Stimulated activated CD4-positive, alpha-beta T cell treated with anti-CD3 and anti-CD28 coated beads, Interleukin-4, amount 100 ng/mL, for 4 hours (primary cell): ENCODE results near the gene SLC49A3.

Experiments
- DNase-seq, 2 experiments: peaks; one replicate each; pipeline ENCODE4 v3.0.0-alpha.2; 2020

The SLC49A3 gene

DNA sequence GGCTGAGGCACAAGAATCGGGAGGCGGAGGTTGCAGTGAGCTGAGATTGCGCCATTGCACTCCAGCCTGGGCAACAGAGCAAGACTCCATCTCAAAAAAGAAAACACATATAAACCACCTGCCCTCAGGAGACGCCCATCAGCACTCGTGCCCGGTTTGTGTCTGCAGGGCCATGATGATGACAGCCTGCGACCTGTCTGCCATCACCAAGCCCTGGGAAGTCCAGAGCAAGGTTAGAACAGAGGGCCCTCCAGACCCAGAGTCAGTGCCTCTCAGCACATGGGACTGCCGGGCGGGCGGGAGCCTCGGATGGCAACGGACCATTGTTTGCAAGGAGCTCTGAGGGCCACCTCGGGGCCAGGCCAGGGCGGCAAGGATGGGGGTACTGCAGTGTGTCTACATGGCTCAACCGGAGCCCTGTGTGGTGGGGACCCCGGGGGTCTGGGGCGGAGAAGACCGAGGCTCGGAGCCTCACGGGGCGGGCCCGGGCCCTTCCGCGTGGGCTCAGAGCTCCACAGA, 24.2 kb downstream of the SLC49A3 start:
- no peak for DNase-seq

DNA sequence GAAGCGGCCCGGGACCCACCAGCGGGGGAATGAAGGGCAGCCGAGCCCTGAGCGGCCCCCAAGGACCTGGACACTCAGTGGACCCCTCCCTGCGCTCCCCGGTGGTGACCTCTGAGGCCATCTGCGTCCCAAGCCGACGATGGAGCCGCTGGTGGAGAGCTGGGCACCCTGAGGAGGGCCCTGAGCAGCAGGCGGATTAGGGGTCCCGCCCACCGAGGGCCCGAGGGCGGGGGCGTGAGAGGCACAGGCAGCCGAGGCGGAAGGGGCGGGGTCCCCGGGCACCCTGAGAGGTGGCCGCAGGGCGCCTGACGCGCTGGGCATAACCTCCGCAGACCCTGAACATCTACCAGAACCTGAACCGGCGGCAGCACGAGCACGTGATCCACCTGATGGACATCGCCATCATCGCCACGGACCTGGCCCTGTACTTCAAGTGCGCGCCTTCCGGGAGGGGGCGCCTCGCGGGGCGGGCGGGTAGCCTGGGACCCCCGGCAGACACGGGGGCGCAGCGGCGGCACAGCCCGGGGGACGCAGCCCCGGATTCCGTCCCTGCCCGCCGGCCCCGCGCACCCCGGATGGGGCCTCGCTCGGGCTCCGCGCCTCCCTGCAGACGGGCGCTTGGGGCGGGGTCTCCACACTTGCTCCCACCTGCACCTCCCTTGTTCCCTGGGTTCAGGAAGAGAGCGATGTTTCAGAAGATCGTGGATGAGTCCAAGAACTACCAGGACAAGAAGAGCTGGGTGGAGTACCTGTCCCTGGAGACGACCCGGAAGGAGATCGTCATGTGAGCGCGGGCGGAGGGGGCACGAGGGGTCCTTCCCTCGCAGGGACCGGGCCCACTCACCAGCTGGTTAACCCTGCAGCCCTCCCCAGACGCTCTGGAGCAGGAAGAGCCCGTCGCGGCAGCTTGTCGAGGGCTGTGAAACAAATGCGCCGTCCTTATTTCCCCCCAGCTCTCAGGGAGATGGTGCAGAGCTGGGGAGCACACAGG, 25.2 kb downstream of the SLC49A3 start:
- DNase-seq, result peak; percentile 75 to 78

DNA sequence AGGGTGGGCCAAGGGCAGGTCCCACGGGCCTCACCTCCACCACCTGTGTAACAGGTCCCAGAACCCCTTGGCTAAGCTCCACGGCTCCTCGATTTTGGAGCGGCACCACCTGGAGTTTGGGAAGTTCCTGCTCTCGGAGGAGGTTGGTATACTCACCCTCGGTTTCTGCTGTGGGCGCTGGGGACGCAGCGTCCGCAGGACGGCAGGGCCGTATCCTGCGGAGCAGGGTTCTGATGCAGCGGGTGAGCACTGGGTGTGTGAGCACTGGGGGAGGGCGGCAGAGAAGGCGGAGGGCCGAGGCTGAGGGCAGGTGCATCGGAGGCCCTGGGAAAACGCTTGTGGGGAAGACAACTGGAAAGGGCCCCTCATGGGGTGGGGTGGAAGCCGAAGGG, 25.9 kb downstream of the SLC49A3 start:
- no peak for DNase-seq

DNA sequence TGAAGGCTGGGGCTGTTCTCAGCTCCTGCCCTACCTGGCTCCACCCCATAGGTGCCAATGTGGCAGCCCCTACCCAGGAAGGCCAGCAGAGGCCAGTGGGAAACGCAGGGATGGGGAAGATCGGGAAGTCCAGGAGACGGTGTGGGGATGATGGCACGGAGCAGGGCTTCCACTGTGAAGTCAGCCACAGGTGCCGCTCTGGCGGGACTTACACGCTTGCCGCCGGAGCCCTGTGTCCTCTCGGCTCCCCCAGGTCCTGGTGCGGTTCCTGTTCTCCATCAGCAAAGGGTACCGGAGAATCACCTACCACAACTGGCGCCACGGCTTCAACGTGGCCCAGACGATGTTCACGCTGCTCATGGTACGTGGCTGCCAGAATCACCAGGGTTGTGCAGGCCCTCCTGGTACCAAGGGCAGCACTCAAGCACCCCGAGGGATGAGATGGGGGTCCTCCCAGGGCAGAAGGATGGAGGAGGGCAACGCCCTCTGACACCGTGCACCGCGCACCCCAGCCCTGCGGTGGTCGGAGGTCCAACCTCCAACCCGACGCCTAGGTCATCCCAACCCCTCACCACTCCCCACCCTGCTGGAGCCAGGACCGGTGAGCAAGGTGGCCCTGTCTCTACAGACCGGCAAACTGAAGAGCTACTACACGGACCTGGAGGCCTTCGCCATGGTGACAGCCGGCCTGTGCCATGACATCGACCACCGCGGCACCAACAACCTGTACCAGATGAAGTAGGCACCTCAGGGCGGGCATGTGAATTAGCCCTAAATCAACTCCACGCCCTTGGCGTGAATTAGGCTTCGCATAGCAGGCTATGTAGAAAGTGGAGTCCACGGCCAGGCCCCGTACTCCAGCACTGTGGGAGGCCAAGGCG, 26.8 kb downstream of the SLC49A3 start:
- DNase-seq, result no peak

DNA sequence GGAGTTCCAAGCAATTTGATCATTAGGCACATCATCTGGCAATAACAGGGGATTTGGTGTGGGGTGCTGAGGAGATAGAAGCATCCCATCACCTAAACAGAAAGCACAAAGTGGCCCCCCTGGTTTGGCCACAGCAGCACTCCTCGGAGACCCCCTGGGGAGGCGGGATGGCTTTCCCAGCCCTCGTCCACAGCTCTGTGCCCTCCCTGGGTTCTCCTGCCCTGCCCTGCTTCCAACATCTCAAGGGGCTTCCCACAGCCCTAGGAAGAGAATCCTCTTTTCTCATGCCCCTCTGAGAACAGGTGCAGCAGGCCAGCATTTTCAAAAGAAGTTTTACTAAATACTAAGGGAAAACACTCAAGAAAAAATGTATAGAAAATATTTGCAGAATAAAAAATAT, 27.7 kb downstream of the SLC49A3 start:
- no peak for DNase-seq

DNA sequence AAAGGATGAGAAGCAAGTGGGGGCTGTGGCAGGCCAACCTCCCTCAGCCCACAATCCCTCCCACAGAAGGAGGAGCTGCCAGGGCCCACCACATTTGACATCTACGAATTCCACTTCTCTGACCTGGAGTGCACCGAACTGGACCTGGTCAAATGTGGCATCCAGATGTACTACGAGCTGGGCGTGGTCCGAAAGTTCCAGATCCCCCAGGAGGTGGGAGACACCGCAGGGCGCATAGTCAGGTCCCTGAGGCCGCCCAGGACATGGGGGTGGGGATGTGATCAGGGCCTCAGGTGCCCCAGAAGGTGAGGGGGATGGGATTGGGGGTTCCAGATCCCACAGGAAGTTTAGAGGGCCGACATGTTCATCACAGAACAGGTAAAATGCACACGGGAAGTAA, 28.6 kb downstream of the SLC49A3 start:
- no peak for DNase-seq

DNA sequence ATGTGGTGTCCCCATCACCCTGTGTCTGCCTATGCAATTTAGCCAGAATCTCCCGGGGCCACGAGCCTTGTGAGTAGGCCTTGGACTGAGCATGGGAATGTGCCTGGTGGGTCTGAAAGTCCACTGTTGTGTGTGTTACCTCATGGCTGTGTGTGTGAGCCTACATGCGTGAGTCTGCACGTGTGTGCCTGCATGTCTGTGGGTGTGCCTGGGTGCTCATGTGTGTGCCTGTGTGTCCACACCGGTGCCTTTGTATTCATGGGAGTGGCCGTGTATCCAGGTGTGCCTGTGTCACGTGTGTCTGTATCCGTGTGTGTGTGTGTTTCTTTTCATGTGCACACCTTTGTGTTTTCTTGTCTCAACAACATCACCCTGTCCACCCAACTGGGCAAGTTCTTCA, 29.1 kb downstream of the SLC49A3 start:
- DNase-seq, result no peak

DNA sequence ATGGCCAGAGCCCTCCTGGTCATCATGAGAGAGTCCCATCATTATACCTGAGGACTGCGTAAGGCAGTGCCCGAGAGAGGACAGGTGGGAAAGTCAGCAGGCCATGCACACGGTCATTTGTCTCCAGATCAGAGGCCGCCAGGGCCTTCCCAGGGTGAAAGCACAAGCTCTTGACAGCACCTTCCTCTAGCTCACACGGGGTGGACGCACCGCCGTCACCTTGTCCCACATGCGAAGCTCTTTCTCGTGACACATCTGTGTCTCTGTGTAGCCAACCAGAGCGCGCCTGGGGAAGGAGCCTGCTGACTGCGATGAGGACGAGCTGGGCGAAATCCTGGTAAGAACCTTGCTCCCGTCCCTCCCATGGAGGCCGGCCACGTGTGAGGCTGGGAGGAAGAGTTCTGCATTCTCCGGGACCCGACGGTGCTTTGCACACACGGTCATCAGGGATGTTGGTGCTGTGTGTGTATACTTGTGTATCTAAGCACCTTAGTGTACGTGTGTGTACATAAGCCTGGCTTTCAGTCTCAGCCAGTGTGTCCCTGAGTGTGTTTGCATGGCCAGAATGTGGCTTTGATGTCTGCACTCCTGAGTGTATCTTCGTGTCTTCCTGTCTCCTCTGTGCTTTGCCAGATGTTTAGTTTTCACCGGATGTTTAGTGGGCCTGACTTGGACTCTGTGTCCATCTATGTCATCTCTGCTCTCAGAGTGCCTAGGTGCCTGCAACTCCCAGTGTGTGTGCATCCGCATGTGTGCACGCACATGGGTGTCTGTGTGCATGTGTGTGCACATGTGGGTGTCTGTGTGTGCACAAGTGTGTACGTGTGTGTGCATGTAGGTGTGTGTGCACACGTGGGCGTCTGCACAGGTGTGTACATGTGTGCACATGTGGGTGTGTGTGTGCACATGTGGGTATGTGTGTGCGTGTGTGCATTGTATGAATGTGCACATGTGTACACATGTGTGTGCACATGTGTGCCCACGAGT, 30.0 kb downstream of the SLC49A3 start:
- no peak for DNase-seq

DNA sequence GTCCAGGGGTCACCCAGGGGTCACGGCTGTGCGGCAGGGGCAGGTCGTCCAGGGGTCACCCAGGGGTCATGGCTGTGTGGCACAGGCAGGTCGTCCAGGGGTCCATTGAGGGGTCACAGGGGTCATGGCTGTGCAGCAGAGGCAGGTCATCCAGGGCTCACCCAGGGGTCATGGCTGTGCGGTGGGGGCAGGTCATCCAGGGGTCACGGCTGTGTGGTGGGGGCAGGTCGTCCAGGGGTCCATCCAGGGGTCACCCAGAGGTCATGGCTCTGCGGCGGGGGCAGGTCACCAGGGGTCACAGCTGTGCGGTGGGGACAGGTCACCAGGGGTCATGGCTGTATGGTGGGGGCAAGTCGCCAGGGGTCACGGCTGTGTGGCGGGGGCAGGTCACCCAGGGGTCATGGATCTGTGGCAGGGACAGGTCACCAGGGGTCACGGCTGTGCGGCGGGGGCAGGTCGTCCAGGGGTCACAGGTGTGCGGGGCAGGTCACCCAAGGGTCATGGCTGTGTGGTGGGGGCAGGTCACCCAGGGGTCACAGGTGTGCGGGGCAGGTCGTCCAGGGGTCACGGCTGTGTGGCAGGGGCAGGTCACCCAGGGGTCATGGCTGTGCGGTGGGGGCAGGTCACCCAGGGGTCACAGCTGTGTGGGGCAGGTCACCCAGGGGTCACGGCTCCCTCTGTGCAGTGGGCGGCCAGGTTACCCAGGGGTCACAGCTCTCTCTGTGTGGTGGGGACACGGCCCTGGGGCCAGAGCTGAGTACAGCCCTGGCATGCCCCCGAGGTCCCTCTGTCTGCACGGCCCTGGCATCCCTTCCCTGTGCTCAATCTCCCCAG, 30.9 kb downstream of the SLC49A3 start:
- no peak for DNase-seq

DNA sequence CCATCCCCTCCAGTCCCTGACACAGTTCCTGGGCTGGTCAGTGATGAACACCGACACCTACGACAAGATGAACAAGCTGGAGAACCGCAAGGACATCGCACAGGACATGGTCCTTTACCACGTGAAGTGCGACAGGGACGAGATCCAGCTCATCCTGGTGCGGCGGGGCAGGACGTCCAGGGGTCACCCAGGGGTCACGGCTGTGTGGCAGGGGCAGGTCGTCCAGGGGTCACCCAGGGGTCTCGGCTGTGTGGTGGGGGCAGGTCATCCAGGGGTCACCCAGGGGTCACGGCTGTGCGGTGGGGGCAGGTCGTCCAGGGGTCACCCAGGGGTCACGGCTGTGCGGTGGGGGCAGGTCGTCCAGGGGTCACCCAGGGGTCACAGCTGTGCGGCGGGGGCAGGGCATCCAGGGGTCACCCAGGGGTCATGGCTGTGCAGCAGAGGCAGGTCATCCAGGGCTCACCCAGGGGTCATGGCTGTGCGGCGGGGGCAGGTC, 31.6 kb downstream of the SLC49A3 start:
- no peak for DNase-seq

DNA sequence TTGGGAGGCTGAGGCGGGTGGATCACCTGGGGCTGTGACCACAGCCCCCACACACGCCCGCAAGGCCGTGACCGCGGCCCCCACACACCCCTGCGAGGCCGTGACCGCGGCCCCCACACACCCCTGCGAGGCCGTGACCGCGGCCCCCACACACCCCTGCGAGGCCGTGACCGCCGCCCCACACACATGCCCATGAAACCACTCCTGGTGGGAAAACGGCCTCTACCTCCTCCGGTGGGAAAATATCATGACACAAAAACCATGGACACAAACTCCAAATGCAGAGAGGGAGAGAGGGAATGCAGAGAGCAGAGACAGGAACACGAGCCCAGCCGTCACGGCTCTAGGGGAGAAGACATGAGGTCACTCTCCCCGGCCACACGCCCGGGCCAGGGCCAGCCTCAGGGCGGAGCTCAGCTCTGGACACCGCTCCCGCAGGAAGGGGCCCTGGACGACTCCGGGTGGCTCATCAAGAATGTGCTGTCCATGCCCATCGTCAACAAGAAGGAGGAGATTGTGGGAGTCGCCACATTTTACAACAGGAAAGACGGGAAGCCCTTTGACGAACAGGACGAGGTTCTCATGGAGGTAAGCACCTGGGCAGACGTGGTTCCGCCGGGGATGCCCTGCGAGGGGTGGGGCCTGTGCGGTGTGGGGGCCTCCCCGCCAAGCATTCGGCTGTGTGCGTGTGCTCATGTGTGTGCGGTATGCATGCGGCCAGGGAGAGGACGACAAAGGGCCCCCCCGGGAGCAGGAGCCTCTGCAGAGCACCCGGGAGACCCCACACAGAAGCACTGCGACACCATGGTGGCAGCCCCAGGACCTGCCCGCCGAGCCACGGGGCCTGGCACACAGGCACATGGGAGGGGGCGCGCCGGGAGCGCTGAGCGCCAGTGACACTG, 32.3 kb downstream of the SLC49A3 start:
- no peak for DNase-seq

DNA sequence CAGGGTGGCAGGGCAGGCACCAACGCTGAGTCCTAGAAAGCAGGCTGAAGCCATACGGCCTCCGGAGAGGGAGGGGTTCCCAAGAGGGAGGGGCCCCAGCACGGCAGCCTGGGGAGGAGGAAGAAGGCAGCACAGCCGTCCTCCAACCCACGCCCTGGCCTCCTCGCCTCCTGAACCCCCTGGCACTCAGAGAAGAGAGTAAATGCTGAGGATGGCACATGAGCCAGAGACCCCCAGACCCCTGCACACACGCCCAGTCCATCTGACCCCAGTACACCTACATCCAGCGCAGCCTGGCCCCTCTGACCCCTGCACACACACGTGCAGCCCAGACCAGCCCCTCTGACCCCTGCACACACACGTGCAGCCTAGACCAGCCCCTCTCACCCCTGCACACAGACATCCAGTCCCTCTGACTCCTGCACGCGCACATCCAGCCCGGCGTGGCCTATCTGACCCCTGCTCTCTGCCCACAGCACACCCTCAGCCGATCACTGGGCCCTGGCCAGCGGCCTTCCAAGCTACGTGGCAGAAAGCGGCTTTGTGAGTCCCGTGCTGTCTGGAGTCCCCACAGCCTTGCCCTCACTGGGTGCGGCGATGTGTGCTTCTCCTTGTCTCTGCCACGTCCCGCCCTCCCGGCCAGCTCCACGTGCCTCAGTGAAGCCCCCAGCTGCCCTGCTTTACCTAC, 33.3 kb downstream of the SLC49A3 start:
- no peak for DNase-seq

DNA sequence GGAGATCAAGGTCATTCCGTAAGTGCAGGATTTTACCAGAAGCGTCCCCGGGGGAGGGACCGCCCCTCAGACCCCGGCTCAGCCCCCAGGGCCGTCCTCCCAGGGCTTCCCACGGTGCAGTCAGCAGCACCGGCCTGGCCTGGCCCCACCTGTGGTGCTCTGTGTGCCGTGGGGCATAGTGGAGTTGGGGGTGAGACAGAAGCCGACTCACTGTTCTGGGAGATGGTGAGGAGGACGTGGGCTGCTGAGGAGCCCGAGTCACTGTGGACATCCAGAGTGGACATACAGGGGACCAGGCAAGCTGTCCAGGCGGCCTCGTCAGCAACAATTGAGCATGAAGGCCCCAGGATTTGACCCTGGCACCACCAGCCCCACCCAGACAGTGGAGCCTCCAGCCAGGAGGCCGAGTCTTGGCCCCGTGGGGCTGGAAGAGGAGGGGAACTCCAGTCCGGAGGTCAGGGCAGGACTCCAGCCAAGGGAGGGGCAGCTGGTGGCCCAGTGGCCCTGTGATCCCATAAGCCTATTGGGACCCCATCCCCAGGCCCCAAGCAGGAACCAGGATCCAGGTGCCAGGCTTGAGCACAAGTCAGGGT, 34.0 kb downstream of the SLC49A3 start:
- DNase-seq, result no peak

DNA sequence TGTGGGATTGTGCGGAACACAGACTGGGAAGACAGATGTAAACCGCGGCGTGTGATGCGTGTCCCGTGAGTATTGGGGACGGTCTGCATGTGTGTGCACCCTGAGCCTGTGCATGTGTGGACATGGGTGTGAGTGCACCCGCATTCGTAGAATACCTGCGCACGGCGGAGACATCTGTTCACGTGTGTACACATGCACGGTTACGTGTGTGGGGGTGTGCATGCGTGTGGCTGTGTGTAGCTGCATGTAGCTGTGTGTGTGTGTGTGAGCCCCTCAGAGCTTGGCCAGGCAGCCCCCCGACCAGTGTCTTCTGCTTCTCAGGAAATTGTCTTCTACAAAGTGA, 34.5 kb downstream of the SLC49A3 start:
- no peak for DNase-seq

DNA sequence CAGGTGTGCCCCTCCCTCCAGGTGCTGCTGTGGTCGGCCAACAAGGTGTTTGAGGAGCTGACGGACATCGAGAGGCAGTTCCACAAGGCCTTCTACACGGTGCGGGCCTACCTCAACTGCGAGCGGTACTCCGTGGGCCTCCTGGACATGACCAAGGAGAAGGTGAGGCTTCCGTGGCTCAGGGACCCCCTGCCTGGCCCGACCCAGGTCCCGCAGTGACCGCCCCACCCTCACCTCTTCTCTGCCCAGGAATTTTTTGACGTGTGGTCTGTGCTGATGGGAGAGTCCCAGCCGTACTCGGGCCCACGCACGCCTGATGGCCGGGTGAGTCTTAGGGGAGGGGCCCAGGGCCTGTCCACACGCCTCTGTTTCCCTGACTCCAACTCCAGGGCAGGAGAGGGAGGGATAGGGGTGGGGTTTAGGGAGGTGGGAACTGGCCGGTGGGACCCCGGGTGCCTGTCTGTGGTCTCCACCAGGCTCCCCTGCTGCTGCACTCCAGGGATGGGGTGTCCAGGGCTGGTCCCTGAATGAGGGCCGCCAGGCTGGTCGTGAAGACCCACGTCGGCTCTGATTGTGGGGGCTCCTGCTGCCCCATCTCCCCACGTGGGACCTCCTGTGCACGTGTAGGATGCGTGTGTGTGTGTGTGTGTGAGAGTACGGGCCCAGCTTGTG, 35.0 kb downstream of the SLC49A3 start:
- no peak for DNase-seq

DNA sequence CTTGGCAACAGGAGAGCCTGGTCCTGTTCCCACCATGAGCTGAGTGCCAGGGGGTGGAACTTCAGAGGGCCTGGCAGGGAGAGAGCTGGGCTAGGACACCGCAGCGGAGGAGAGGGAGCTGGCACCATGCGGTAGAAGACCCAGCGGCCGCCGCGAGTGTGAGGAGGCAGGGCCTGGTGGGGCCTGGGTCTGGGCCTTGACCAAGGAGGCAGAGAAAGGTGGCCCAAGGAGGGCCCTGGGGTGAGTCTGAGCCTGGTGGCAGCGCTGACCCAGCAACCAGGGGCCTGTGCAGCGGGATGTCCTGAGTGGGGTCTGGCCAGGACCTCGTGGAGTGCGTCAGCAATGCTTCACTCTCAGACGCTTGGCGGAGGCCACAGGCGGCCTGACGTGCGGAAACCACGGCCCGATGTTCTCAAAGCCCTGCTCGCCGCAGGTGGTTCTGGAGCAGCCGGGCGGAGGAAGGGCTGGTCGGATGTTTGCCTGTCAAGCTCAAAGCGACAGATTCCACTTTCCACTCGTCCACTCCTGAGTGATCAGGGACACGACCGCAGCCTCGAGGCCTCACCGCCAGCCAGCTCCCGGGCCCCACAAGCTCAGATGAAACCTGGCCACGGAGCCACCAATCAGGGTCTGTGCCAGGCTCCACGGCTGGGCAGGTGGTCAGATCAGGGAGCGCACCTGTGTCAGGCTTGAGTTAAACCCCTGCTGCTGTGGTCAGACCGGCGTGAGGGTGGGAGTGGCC, 35.7 kb downstream of the SLC49A3 start:
- DNase-seq, result no peak

DNA sequence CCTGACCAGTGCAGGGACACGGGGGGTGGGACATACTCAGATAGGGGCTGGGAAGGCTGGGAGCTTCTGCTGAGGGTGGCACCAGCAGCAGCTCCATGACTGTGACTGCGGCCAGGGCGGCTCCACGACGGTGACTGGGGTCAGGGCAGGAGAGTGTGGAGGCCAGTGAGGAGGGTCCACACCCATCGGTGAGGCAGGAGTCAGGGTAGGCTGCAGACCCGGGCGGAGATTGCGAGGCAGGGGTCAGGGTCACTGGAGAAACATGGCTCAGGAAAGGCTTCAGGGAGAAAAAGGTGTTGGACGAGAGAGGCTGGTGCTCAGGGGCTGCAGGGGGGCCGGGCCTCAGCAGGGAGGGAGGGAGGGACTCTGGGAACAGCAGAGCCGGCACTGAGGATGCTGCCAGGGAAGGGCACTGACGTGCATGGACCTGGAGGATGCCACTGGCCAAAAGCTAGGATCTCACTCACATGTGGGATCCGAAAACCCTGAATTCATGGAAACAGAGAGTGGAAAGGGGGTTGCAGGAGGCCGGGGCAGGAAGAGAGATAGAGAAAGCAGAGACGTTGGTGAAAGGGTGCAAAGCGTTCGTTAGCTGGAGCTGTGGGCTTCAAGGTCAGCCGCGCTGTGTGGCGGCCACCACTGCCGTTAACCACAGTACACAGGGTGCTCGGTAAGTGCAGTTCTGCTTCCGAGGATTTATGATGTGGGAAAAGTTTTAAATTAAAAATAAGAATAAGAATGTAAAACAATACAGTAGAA, 36.9 kb downstream of the SLC49A3 start:
- no peak for DNase-seq
